ENCODE results near the gene VPS13D.

GRCh38 chr1:12229835-12230548 lies at the start of gene VPS13D:
- TF ChIP-seq CTCF (IDR thresholded peaks at IDR 0.05) (peak; percentile 82 to 99 (median 98)), POLR2A (IDR thresholded peaks at IDR 0.05) (peak in 1 of 2 donors; percentile 80)

Data from uterus (tissue), 2 donors.